ENCODE data around the gene GNAZ.

DNA sequence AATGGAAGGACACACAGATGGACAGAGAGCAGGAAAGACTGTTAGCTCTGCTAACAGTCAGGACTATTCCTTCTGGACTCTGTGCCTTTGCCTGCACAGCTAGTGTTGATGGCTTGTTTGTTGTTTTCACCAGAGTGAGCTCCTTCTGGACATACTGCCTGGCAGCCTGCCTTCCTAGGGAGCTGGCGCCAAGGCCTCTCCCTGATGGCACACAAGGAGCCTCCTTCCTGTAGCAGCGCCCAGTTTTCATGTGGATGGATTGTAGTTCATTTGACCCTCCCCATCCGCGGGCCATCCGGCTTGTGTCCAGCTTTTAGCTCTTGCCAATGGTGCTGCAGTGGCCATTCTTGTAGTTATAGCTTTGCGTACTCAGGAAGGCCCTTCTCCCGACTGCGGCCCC lies 93.3 kb downstream of the GNAZ start:
- TF ChIP-seq, protein P1, sequence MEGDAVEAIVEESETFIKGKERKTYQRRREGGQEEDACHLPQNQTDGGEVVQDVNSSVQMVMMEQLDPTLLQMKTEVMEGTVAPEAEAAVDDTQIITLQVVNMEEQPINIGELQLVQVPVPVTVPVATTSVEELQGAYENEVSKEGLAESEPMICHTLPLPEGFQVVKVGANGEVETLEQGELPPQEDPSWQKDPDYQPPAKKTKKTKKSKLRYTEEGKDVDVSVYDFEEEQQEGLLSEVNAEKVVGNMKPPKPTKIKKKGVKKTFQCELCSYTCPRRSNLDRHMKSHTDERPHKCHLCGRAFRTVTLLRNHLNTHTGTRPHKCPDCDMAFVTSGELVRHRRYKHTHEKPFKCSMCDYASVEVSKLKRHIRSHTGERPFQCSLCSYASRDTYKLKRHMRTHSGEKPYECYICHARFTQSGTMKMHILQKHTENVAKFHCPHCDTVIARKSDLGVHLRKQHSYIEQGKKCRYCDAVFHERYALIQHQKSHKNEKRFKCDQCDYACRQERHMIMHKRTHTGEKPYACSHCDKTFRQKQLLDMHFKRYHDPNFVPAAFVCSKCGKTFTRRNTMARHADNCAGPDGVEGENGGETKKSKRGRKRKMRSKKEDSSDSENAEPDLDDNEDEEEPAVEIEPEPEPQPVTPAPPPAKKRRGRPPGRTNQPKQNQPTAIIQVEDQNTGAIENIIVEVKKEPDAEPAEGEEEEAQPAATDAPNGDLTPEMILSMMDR (IDR thresholded peaks at IDR 0.05) = no peak
- TF ChIP-seq POLR2A (IDR thresholded peaks at IDR 0.05) = no peak

All from thyroid gland (tissue), 4 donors.